Measurements from ENCODE around the gene COL6A2. TPM values are rescaled to one million over a fixed set of nuclear protein-coding genes. Genes with fewer than 3 reads are reported as not detected.

COL6A2 gene
- total and polyA plus RNA-seq, 2 of the 13 experiments (the other 11 are each of a cell fraction or from before 2014, with no cell fraction given) = 0.07 to 0.41 TPM

DNA sequence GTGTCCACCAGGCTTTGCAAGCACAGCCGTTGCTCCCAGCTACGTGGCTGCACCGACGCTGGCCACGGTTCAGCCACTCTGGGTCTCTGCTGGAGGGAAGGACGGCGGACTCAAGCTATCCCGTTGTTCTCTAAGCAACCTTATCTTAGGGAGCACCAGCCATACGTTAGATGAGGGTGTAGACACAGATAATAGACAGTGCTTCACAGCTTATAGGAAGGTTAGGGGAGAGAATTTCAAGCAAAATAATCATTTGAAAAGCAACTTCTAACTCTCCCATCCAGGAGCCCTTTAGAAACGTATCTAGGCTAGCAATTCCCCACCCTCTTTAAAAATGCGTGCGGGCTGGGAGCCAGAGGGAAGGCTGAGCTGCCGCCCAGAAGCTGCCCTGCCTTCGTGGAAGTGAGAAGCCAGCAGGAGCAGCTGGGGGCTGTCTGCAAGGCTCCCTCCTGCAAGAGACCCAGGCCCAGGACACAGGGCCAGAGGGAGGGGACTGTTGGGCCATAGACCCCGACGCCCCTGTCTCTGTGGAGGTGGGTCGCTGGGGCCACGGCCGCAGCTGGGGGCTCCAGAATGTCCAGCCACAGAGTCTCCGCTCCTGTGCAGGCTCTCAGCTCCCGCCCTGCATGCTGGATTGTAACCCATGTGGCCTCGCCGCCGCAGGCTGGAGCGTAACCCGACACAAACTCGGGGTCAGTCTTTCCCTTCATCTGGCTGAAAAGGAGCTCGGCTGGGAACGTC lies 31.2 kb upstream of the COL6A2 start (continued):
- TF ChIP-seq ZFYVE20 (CRISPR knock-in tag; IDR thresholded peaks at IDR 0.05; ENCODE audit: borderline replicate concordance, low read depth) = no peak

- DNase-seq (ENCODE audit: low spot score) (no peak), ATAC-seq (no peak), FAIRE-seq (no peak)
- Histone ChIP-seq H3K4me1 (ENCODE audit: insufficient read depth, low read length) (peaks cover 6% of the 10 kb centered on the region; the same call in 1 of the 2 replicates), H3K9ac (ENCODE audit: insufficient read depth, low read depth, low read length) (no peak overlapping the region), H2AFZ (ENCODE audit: low read length) (no peak overlapping the region), H3K27me3 (ENCODE audit: control insufficient read depth in 1 of 2, insufficient read depth in 2 of 2, low read length in 2 of 2) (peaks cover 6 to 44% of the 10 kb centered on the region in 2 experiments; a peak in 4 of 5 replicates), H3K4me3 (replicated peaks in 1 of 3; ENCODE audit: insufficient read depth in 1 of 3, low read depth in 2 of 3, low read length in 3 of 3) (no peak overlapping the region), H3K4me2 (ENCODE audit: low read depth, low read length) (no peak overlapping the region), H3K79me2 (ENCODE audit: insufficient read depth, low read length) (no peaks in the 10 kb centered on the region), H3K36me3 (replicated peaks in 1 of 2; ENCODE audit: control insufficient read depth in 1 of 2, insufficient read depth in 2 of 2, low read length in 2 of 2) (no peaks in the 10 kb centered on the region), H3K27ac (ENCODE audit: extremely low read length, insufficient read depth, low read length) (no peak overlapping the region), H4K20me1 (ENCODE audit: insufficient read depth, low read length) (no peaks in the 10 kb centered on the region), H3K9me3 (ENCODE audit: low read length) (peaks cover 8% of the 10 kb centered on the region)
- BruUV-seq (replicated peaks) = no TSS peak
- intact Hi-C loops (cut with micrococcal nuclease; ENCODE audit: unreplicated experiment) = no loop called here
- WGBS (ENCODE audit: low lambda C conversion rate) = 63% methylated on average over 19 of the region's 32 CpGs
- TF ChIP-seq ATAD3A (CRISPR knock-in tag; IDR thresholded peaks at IDR 0.05) (no peak), TEAD3 (CRISPR knock-in tag; optimal IDR thresholded peaks at IDR 0.05; ENCODE audit: borderline replicate concordance) (no peak), RXRA (CRISPR knock-in tag; IDR thresholded peaks at IDR 0.05) (no peak), SSRP1 (CRISPR knock-in tag; IDR thresholded peaks at IDR 0.05) (no peak), ZNF552 (CRISPR knock-in tag; IDR thresholded peaks at IDR 0.05; ENCODE audit: borderline replicate concordance) (no peak), BCLAF1 (IDR thresholded peaks at IDR 0.05) (no peak), POLR2AphosphoS5 (IDR thresholded peaks at IDR 0.05; ENCODE audit: low read depth, low read length) (no peak), ZNF136 (CRISPR knock-in tag; IDR thresholded peaks at IDR 0.05; ENCODE audit: low read depth) (no peak), HCFC1 (IDR thresholded peaks at IDR 0.05; ENCODE audit: low read depth, low read length) (no peak), ZSCAN21 (CRISPR knock-in tag; IDR thresholded peaks at IDR 0.05; ENCODE audit: borderline replicate concordance) (no peak), ZNF3 (CRISPR knock-in tag; IDR thresholded peaks at IDR 0.05) (no peak), MTF2 (CRISPR knock-in tag; IDR thresholded peaks at IDR 0.05; ENCODE audit: borderline replicate concordance) (no peak)
- TF ChIP-seq, protein P1, sequence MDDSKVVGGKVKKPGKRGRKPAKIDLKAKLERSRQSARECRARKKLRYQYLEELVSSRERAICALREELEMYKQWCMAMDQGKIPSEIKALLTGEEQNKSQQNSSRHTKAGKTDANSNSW (CRISPR knock-in tag; IDR thresholded peaks at IDR 0.05; ENCODE audit: borderline replicate concordance) = no peak
- TF ChIP-seq, protein P2, sequence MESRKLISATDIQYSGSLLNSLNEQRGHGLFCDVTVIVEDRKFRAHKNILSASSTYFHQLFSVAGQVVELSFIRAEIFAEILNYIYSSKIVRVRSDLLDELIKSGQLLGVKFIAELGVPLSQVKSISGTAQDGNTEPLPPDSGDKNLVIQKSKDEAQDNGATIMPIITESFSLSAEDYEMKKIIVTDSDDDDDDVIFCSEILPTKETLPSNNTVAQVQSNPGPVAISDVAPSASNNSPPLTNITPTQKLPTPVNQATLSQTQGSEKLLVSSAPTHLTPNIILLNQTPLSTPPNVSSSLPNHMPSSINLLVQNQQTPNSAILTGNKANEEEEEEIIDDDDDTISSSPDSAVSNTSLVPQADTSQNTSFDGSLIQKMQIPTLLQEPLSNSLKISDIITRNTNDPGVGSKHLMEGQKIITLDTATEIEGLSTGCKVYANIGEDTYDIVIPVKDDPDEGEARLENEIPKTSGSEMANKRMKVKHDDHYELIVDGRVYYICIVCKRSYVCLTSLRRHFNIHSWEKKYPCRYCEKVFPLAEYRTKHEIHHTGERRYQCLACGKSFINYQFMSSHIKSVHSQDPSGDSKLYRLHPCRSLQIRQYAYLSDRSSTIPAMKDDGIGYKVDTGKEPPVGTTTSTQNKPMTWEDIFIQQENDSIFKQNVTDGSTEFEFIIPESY (CRISPR knock-in tag; IDR thresholded peaks at IDR 0.05) = no peak
- POLR2A ChIA-PET = no interaction called here
- in situ Hi-C loops (cut with HindIII; ENCODE audit: extremely low pct_ligation_motif_present, low pct_unique_long_range_greater_than_20kb) = no loop called here
- CTCF ChIA-PET (ENCODE audit: low intra/inter-chr PET ratio, low total read pairs) = no interaction called here
Observed at GRCh38 chr21:46067505-46068201, 30.3 kb upstream of the COL6A2 start.
